Left lung (tissue), 10 donors: Measurements from ENCODE around the gene GRIK2. TPM values are rescaled to one million over a fixed set of nuclear protein-coding genes. Genes with fewer than 3 reads are reported as not detected.

ENCODE experiments used
- ATAC-seq: fragments of 200-7000 bp; cut with Tn5 transposase; one replicate; pipeline ENCODE4 v1.9.1; 2020; ENCODE audit warnings: moderate library complexity
- DNase-seq, 4 donors: peaks; one replicate each; pipeline ENCODE4 v3.0.0-alpha.2; 2013 to 2020
- H3K27ac ChIP-seq, 2 donors: fragments of 200-600 bp; sonication (generic) in 1 of 2; one replicate each; pipeline versions ENCODE4 v1.5.0 to v1.8.0; 2020 to 2021
- H3K27me3 ChIP-seq, 2 donors: fragments of 200-600 bp; sonication (generic) in 1 of 2; one replicate each; pipeline versions ENCODE4 v1.5.0 to v1.8.0; 2020 to 2021
- H3K36me3 ChIP-seq, 2 donors: fragments of 200-600 bp; sonication (generic) in 1 of 2; one replicate each; pipeline versions ENCODE4 v1.5.0 to v1.8.0; 2020 to 2021
- H3K4me1 ChIP-seq, 2 donors: fragments of 200-600 bp; one replicate each; pipeline ENCODE4 v1.8.0; 2021
- H3K4me3 ChIP-seq, 2 donors: fragments of 200-600 bp; sonication (generic) in 1 of 2; one replicate each; pipeline versions ENCODE4 v1.5.0 to v1.8.0; 2020 to 2021; ENCODE audit warnings: mild to moderate bottlenecking in 1 of 2
- H3K9me3 ChIP-seq, 2 donors: fragments of 200-600 bp; sonication (generic) in 1 of 2; one replicate each; pipeline versions ENCODE4 v1.5.0 to v1.8.0; 2020 to 2021
- CTCF ChIP-seq, 2 donors: fragments of 200-600 bp; sonication (generic) in 1 of 2; IDR thresholded peaks; one replicate each; pipeline versions ENCODE4 v1.5.0 to v1.8.0; 2021; ENCODE audit warnings: antibody characterized with exemption in 2 of 2
- intact Hi-C, 2 donors: fragments of 100-400 bp; cut with DNase I; formaldehyde crosslinking; loops; one replicate each; pipeline versions ENCODE4 v1.11.2 to v1.14.2; 2022
- polyA plus RNA-seq, 6 donors: library from polyadenylated mRNA; unstranded; fragments of 120-200 nt; gene quantifications; one replicate each; pipeline ENCODE4 v1.2.1, GENCODE V29; 2013; ENCODE audit not compliant: insufficient read length in 6 of 6
- total RNA-seq, 2 donors: library from RNA; stranded (reverse); fragmentation: NEBNext Ultra II Directional; extraction: Animal tissue kit (Norgen Biotek cat#: 25700); gene quantifications; one replicate each; pipeline ENCODE4 v1.2.1, GENCODE V29; 2021
- donor health status: DM: no; HTN: yes; CAD: no.
- donor health status: DM: no; HTN: no; CAD: no.

Gene GRIK2
- total and polyA plus RNA-seq, 8 donors, result 0.24 to 0.98 (median 0.67) TPM

- intact Hi-C loops, result no loop called here
- H3K27me3 ChIP-seq, result no peaks in the 10 kb centered on the region
- H3K4me3 ChIP-seq, result no peak overlapping the region
- H3K36me3 ChIP-seq, result no peaks in the 10 kb centered on the region
- TF ChIP-seq CTCF (IDR thresholded peaks at IDR 0.05), result no peak
- DNase-seq, result no peak
- ATAC-seq, result no peak
- H3K27ac ChIP-seq, result no peak overlapping the region
- no peaks in the 10 kb centered on the region for H3K4me1 ChIP-seq
- no peaks in the 10 kb centered on the region for H3K9me3 ChIP-seq
Observed at GRCh38 chr6:101482606-101483005, 89.1 kb downstream of the GRIK2 start.

GRCh38 chr6:101484781-101485180 is 91.3 kb downstream of the GRIK2 start:
- no peaks in the 10 kb centered on the region for H3K4me1 ChIP-seq
- no peaks in the 10 kb centered on the region for H3K27me3 ChIP-seq
- H3K27ac ChIP-seq, result no peak overlapping the region
- ATAC-seq (no peak), DNase-seq (no peak)
- H3K36me3 ChIP-seq, result no peaks in the 10 kb centered on the region
- no peaks in the 10 kb centered on the region for H3K9me3 ChIP-seq
- no peak overlapping the region for H3K4me3 ChIP-seq
- TF ChIP-seq CTCF (IDR thresholded peaks at IDR 0.05), result no peak
- intact Hi-C loops, result no loop called here

GRCh38 chr6:101486124-101486523 is 92.6 kb downstream of the GRIK2 start:
- no peaks in the 10 kb centered on the region for H3K36me3 ChIP-seq
- DNase-seq (no peak), ATAC-seq (no peak)
- H3K4me1 ChIP-seq, result no peaks in the 10 kb centered on the region
- H3K27me3 ChIP-seq, result no peaks in the 10 kb centered on the region
- no peak overlapping the region for H3K4me3 ChIP-seq
- no peak overlapping the region for H3K27ac ChIP-seq
- H3K9me3 ChIP-seq, result no peaks in the 10 kb centered on the region
- intact Hi-C loops, result no loop called here
- TF ChIP-seq CTCF (IDR thresholded peaks at IDR 0.05), result no peak

GRCh38 chr6:101486726-101487125 is 93.2 kb downstream of the GRIK2 start:
- ATAC-seq, result no peak
- no peaks in the 10 kb centered on the region for H3K36me3 ChIP-seq
- no peak overlapping the region for H3K4me3 ChIP-seq
- no peak for DNase-seq
- H3K9me3 ChIP-seq, result no peaks in the 10 kb centered on the region
- H3K4me1 ChIP-seq, result no peaks in the 10 kb centered on the region
- no peak overlapping the region for H3K27ac ChIP-seq
- intact Hi-C loops, result no loop called here
- H3K27me3 ChIP-seq, result no peaks in the 10 kb centered on the region
- TF ChIP-seq CTCF (IDR thresholded peaks at IDR 0.05), result no peak

- intact Hi-C loops, result no loop called here
- no peaks in the 10 kb centered on the region for H3K9me3 ChIP-seq
- ATAC-seq, result no peak
Observed at GRCh38 chr6:101489456-101489855, 95.9 kb downstream of the GRIK2 start.

More at GRCh38 chr6:101489456-101489855, 95.9 kb downstream of the GRIK2 start:
- Histone ChIP-seq H3K27ac (no peak overlapping the region), H3K4me1 (no peaks in the 10 kb centered on the region), H3K36me3 (no peaks in the 10 kb centered on the region), H3K27me3 (no peaks in the 10 kb centered on the region), H3K4me3 (no peak overlapping the region)
- no peak for DNase-seq
- no peak for TF ChIP-seq CTCF (IDR thresholded peaks at IDR 0.05)
